HUES64 (cell line): Measurements from ENCODE around the gene INSL3. TPM values are rescaled to one million over a fixed set of nuclear protein-coding genes. Genes with fewer than 3 reads are reported as not detected.

ENCODE experiments used
- H3K27ac ChIP-seq: 2 replicates; pipeline ENCODE4 v1.7.0; 2013; ENCODE audit warnings: low read depth, low read length, inconsistent platforms
- H3K27me3 ChIP-seq: 2 replicates; pipeline ENCODE4 v1.6.1; 2013; ENCODE audit warnings: mild to moderate bottlenecking, low read length; ENCODE audit not compliant: insufficient read depth
- H3K36me3 ChIP-seq: 2 replicates; pipeline ENCODE4 v1.6.1; 2013; ENCODE audit warnings: mild to moderate bottlenecking, low read length; ENCODE audit not compliant: insufficient read depth
- H3K4me1 ChIP-seq: 2 replicates; pipeline ENCODE4 v1.6.1; 2013; ENCODE audit warnings: mild to moderate bottlenecking, low read length, moderate library complexity; ENCODE audit not compliant: insufficient read depth
- H3K4me3 ChIP-seq: 2 replicates; pipeline ENCODE4 v1.5.1; 2013; ENCODE audit warnings: mild to moderate bottlenecking, low read length, moderate library complexity
- H3K9ac ChIP-seq: 2 replicates; pipeline ENCODE4 v1.6.1; 2013; ENCODE audit warnings: mild to moderate bottlenecking, low read depth, low read length
- H3K9me3 ChIP-seq: 2 replicates; pipeline ENCODE4 v1.6.1; 2013; ENCODE audit warnings: low read depth, low read length; ENCODE audit not compliant: insufficient read depth
- WGBS: fragments of 150-250, 120-280 bp; methylation state at CpG from one replicate; pipeline ENCODE4 v1.1.7; 2013; ENCODE audit warnings: missing lambda C conversion rate; 5-methylcytosine and 5-hydroxymethylcytosine counted together
- polyA plus RNA-seq, 2 experiments: library from polyadenylated mRNA; stranded (reverse); fragments of 50-300 nt; gene quantifications; one replicate each; pipeline ENCODE4 v1.2.3, GENCODE V29; 2013

Gene INSL3, protein sequence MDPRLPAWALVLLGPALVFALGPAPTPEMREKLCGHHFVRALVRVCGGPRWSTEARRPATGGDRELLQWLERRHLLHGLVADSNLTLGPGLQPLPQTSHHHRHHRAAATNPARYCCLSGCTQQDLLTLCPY
- polyA plus RNA-seq (2013, experiment 1 of 2): not detected
- not detected for polyA plus RNA-seq (2013, experiment 2 of 2)

DNA sequence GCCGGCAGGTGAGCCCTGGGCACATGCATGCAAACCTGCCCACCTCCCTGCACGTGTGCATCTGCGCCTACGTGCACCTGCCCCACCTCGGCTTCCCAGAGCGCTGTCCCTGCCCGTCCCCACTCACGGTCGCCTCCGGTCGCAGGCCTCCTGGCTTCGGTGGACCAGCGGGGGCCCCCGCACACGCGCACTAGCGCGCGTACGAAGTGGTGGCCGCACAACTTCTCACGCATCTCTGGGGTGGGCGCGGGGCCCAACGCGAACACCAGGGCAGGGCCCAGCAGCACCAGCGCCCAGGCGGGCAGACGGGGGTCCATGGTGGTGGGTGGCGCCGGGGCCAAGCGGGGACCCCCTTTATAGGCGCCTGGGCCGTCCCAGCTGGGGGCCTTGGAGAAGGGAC lies at the start of gene INSL3:
TSS of gene INSL3 (minus strand) at position 330 of the 400 bp plus-strand sequence. CDS start at position 317, 13 bp downstream.
- Histone ChIP-seq H3K36me3 (no peaks in the 10 kb centered on the region), H3K4me1 (no peaks in the 10 kb centered on the region), H3K4me3 (no peak within 1 kb of the TSS), H3K27me3 (no peaks in the 10 kb centered on the region), H3K9me3 (no peaks in the 10 kb centered on the region), H3K9ac (no peak within 1 kb of the TSS), H3K27ac (no peak within 1 kb of the TSS)
- 94% methylated on average over 34 of the region's 34 CpGs for WGBS

DNA sequence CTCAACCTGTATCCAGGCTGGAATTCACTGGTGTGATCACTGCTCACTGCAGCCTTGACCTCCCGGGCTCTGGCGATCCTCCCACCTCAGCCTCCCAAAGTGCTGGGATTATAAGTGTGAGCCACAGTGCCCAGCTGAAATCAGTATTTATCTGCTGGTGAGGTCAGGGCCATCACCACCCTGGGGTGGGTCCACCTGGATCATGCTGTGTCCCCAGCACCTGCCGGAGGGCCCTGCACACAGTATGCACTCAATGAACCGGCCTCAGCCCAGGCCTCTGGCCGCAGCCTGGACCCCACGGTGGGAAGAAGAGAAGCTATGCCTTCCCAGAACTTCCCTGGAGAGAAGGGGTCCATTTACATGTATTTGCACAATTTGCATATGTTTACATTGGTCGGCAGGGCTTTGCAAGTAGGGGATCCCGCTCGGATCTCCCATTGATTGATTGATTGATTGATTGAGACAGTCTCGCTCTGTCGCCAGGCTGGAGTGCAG lies 47.8 kb upstream of the INSL3 start:
- Histone ChIP-seq H3K9me3 (no peaks in the 10 kb centered on the region), H3K4me1 (no peaks in the 10 kb centered on the region), H3K27ac (peak overlapping the region; percentile 79; the same call in 1 of the 2 replicates), H3K27me3 (peaks cover 20% of the 10 kb centered on the region), H3K36me3 (peaks cover 11% of the 10 kb centered on the region), H3K4me3 (no peak overlapping the region), H3K9ac (no peak overlapping the region)
- 17% methylated on average over 11 of the region's 11 CpGs for whole genome bisulfite sequencing

DNA sequence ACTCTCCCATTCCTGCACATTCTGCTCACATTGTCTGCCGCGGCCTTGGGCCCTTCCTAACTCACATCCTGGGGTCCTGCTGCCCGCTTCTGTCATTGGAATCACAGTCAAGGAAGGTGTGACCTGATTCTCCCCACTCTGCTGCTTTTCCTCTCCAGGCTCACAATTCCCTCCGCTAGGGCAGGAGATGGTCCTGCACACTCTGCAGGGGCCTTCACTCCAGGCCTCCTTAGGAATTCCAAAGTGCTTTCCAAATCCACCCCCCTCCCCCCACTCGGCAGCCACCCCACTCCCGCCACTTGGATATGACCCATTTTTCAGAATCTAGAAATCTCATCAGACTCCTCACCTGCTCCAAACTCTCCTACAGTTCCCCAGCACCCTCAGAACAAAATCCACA lies 47.4 kb upstream of the INSL3 start:
- no peaks in the 10 kb centered on the region for H3K4me1 ChIP-seq
- no peaks in the 10 kb centered on the region for H3K9me3 ChIP-seq
- no peak overlapping the region for H3K9ac ChIP-seq
- peaks cover 16% of the 10 kb centered on the region for H3K36me3 ChIP-seq
- WGBS: 54% methylated on average over 6 of the region's 6 CpGs
- peak overlapping the region; percentile 79; the same call in 1 of the 2 replicates for H3K27ac ChIP-seq
- peaks cover 19% of the 10 kb centered on the region for H3K27me3 ChIP-seq
- no peak overlapping the region for H3K4me3 ChIP-seq

DNA sequence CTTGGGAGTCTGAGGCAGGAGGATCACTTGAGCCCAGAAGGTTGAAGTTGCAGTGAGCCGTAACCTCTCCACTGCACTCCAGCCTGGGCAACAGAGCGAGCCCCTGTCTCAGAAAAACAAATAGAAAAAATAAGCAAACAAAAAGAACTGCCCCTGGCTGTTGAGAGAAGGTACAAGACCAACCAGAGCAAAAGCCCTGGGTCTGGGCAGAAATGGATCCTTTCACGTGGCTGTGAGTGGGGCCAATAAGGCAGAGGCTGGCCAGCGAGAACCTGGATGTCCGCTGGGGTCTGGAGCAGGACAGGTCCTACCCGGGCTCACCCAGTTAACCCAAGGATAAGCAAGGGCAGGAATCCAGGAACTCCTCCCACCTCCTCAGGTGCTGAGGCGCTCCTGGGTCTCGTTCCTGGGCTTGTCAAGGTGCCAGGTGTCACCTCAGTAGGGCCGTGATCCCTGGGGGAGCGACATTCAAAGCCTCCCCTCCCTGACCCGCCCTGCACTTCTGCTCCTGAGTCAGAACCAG lies 45.7 kb upstream of the INSL3 start:
- H3K9ac ChIP-seq: no peak overlapping the region
- H3K27ac ChIP-seq: no peak overlapping the region
- peaks cover 11% of the 10 kb centered on the region; the same call in 1 of the 2 replicates for H3K27me3 ChIP-seq
- H3K36me3 ChIP-seq: peaks cover 32% of the 10 kb centered on the region
- no peaks in the 10 kb centered on the region for H3K9me3 ChIP-seq
- 82% methylated on average over 11 of the region's 11 CpGs for WGBS
- no peak overlapping the region for H3K4me3 ChIP-seq
- H3K4me1 ChIP-seq: no peaks in the 10 kb centered on the region

DNA sequence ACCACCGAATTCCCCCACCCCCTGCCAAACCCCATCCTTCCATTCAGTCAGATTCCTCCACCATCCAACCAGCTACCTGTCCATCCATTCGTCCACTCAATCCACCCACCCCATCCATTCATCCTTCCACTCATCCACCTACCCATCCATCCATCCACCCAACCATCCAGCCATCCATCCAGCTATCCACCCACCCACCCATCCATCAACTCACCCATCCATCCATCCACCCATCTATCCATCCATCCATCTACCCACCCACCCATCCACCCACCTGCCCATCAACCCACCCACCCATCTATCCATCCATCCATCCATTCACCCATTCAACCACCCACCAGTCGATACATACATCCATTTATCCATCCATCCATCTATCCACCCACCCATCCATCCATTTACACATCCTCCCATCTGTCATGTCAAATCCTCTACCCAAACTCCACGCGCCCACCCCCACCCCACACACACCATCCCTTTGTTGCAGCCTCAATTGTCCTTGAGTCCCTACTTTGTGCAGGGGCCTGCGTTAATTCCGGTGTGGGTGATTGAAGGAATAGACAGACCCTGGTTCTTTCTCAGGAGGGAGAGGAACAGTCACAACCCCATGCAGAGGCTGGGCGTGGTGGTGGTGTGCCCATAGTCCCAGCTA lies 45.1 kb upstream of the INSL3 start:
- Histone ChIP-seq H3K27me3 (peaks cover 6% of the 10 kb centered on the region; the same call in 1 of the 2 replicates), H3K9ac (no peak overlapping the region; the same call in 1 of the 2 replicates), H3K4me1 (peaks cover 4% of the 10 kb centered on the region; the same call in 1 of the 2 replicates), H3K4me3 (no peak overlapping the region), H3K36me3 (peaks cover 38% of the 10 kb centered on the region), H3K27ac (no peak overlapping the region), H3K9me3 (no peaks in the 10 kb centered on the region)
- WGBS: 85% methylated on average over 8 of the region's 8 CpGs

DNA sequence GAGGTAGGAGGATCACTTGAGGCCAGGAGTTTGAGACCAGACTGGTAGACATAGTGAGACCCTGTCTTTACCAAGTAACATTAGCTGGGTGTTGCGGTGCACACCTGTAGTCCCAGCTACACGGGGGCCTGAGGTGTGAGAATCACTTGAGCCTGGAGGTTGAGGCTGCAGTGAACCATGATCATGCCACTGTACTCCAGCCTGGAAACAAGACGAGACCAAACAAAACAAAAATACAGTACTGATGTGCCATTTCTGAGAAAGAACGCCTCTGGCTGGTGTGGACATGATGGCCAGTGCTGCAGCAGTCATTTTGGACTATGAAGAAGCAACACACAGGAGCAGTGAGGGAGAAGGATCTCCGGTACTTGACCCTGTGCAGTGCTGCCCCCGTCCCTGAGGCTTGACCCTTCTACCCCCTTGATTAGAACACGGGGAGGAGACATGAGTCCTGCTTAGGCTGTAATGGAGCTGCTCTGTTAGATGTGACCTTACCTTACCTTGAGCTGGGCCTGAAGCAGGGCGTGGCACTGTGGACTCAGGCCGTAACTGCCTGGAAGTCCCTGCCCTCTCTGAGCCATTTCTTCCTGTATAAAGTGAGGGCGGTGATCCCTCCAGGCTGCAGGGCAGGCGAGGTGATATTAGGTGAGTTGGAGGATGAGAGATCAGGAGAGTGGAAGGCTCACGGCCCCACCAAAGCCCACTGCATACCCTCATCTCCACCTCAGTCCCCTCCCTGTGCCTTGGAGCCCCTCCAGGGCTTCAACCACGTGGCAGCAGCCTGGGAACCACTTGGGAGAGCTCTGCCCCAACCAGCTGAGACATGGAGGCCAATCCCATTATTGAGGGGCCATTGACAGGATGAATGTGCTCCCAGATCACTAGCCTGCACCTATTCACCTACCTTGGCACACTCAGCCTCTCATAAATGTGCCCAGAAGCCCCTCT lies 44.3 kb upstream of the INSL3 start:
- H3K4me3 ChIP-seq: no peak overlapping the region

DNA sequence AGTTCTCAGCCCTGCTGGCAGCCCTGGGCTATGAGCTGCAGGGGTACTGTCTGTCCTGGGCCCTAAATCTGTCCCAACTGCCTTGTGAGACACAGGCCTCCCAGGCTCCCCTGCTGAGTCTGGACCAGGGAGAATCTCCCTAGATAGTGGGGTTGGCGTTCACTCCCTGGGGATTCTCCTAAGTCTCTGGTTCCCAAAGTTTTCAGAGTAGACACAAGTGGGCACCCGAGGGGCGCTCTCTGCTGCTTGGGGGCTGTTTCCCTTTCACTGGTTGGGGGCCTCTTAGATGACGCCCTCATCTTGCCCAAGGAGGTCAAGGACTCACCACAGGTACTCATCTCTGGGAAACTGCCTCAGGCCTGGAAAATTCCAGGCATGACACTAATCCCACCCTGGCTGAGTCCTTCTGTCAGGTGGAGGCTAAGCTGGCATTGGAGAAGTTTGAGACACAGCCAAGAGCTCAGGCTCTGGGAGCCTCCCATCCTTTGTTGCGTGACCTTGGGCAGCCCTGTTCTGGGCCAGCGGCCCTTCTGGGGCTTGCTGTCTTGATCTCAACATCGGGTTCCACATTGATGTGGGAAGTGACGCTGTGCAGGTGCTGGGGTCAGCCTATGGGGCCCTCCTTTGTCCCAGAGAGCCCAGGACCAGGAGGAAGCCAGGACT lies 42.3 kb upstream of the INSL3 start:
- Histone ChIP-seq H3K36me3 (peaks cover 53% of the 10 kb centered on the region), H3K9ac (no peak overlapping the region), H3K4me1 (peaks cover 7% of the 10 kb centered on the region)

More for the DNA sequence above, 44.3 kb upstream of the INSL3 start:
- WGBS: 64% methylated on average over 11 of the region's 13 CpGs
- no peaks in the 10 kb centered on the region for H3K9me3 ChIP-seq
- H3K9ac ChIP-seq: no peak overlapping the region; the same call in 1 of the 2 replicates
- peak overlapping the region; percentile 46; the same call in 1 of the 2 replicates for H3K27ac ChIP-seq
- peaks cover 46% of the 10 kb centered on the region for H3K36me3 ChIP-seq
- H3K4me1 ChIP-seq: peaks cover 4% of the 10 kb centered on the region; the same call in 1 of the 2 replicates
- no peaks in the 10 kb centered on the region for H3K27me3 ChIP-seq

DNA sequence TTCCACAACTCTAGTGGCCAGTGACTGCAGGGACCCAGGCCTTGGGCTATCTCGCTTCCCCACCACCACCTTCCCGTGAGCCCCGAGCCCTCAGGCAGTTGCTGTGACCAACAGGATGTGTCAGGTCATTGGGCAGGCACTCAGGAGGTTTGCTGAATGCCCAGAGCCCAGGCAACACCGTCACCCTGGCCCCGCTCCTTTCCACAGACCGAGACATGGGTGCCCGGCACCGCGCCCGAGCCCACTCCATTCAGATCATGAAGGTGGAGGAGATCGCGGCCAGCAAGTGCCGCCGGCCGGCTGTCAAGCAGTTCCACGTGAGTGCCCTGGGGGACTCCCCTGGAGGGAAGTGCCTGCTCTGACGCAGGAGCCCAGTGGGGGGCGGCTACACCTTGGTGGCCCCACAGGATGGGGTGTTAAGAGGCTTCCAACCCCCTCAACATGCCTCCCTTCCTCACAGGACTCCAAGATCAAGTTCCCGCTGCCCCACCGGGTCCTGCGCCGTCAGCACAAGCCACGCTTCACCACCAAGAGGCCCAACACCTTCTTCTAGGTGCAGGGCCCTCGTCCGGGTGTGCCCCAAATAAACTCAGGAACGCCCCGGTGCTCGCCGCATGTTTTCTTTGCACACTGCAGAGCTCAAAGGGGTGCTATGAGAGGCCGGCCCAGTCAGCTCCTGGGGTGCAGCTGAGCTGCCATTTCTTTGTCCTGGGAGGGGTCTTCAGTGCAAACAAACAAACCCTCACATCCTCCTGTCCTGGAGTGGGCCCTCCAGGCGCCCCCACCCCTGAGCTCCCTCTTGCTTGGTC lies 41.6 kb upstream of the INSL3 start:
- Histone ChIP-seq H3K9ac (peak overlapping the region; percentile 100; the same call in 1 of the 2 replicates), H3K27me3 (no peaks in the 10 kb centered on the region), H3K9me3 (no peaks in the 10 kb centered on the region), H3K4me3 (0 out of 2 replicates have a peak overlapping the region, but pooled peaks have one; percentile 5), H3K4me1 (peaks cover 7% of the 10 kb centered on the region), H3K27ac (peak overlapping the region; percentile 69; the same call in 1 of the 2 replicates), H3K36me3 (peaks cover 53% of the 10 kb centered on the region)
- 93% methylated on average over 31 of the region's 31 CpGs for WGBS

More for the DNA sequence above, 42.3 kb upstream of the INSL3 start:
- WGBS: 95% methylated on average over 8 of the region's 8 CpGs
- no peak overlapping the region for H3K4me3 ChIP-seq
- no peaks in the 10 kb centered on the region for H3K9me3 ChIP-seq
- peak overlapping the region; percentile 69; the same call in 1 of the 2 replicates for H3K27ac ChIP-seq
- H3K27me3 ChIP-seq: no peaks in the 10 kb centered on the region

DNA sequence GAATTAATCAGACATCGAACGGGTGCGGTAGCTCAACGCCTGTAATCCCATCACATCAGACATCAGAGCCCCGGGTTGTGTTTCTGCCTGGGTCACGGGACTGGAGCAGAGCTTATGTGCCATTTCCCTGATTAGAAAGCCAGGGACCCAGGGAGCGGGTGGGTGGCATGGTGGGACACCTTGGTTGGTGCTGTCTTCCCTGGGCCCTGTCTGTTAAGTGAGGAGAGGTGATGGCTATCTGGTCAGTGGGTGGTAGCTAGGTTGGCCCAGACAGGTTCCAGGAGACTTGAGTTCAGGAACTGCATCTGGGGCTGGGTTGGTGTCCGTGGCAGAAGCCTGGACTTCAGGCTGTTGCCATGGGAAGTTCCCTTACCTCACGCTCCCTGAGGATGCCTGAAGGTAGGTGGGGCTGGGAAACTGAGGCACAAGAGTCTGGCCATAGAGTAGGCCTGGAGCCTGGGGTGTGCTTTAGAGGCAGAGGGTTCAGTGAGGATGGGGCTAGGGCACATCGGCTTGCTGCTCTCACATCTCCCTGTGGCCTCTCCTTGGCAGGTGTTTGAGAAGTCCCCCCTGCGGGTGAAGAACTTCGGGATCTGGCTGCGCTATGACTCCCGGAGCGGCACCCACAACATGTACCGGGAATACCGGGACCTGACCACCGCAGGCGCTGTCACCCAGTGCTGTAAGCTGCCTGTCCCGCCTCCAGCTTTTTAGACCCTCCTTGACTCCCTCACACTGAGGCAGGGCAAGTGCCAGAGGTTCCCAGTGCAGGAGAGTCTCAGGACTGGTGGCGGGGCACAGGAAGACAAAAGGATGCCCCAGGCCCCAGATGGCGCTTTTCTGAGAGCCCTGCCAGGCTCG lies 40.5 kb upstream of the INSL3 start:
- H3K27ac ChIP-seq: peak overlapping the region; percentile 69
- H3K4me1 ChIP-seq: peaks cover 7% of the 10 kb centered on the region
- peaks cover 53% of the 10 kb centered on the region for H3K36me3 ChIP-seq
- H3K27me3 ChIP-seq: no peaks in the 10 kb centered on the region
- peak overlapping the region; percentile 100 for H3K4me3 ChIP-seq
- WGBS: 92% methylated on average over 23 of the region's 23 CpGs
- H3K9me3 ChIP-seq: no peaks in the 10 kb centered on the region
- peak overlapping the region; percentile 100 for H3K9ac ChIP-seq
